Right ventricle myocardium superior (tissue), 1 donor: ENCODE measurements around the gene CPA3. TPM values are rescaled to one million over a fixed set of nuclear protein-coding genes. Genes with fewer than 3 reads are reported as not detected.

Source experiments
- ATAC-seq: fragments of 200-7000 bp; cut with Tn5 transposase; one replicate; pipeline ENCODE4 v1.9.1; 2020; ENCODE audit warnings: mild to moderate bottlenecking; ENCODE audit not compliant: poor library complexity
- DNase-seq: peaks from one replicate; pipeline ENCODE4 v3.0.0-alpha.2; 2020
- intact Hi-C: fragments of 100-400 bp; cut with DNase I; formaldehyde crosslinking; loops from one replicate; pipeline ENCODE4 v1.11.2; 2022
- total RNA-seq: library from RNA; stranded (reverse); fragmentation: NEBNext Ultra II Directional; extraction: Animal tissue kit (Norgen Biotek cat#: 25700); gene quantifications from one replicate; pipeline ENCODE4 v1.2.1, GENCODE V29; 2021
- donor health status: DM: no; HTN: yes; CAD: no; lungs with severe emphysema.

The CPA3 gene
- total RNA-seq, 1 donor from 2014 or later: 2.1 TPM

DNA sequence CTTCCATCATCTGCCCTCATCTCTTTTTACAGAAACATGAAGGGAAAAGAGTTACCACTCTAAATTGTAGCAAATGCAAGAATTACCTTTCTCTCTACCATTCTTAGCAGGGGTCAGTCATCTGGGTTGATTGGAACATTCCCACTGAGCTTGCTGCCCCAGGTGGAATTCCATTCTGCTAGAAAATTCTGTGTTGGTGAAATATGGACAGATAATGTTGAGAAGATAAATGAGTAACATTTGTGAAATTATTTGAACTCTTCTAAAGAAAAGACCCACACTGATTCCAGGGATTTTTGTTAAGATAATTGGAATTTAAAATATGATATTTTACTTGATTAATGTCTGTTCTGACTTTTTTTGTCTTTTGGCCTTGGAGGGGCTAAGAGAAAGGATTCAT lies 11.0 kb upstream of the CPA3 start:
- ATAC-seq (no peak), DNase-seq (no peak)
- intact Hi-C loops: no loop called here

DNA sequence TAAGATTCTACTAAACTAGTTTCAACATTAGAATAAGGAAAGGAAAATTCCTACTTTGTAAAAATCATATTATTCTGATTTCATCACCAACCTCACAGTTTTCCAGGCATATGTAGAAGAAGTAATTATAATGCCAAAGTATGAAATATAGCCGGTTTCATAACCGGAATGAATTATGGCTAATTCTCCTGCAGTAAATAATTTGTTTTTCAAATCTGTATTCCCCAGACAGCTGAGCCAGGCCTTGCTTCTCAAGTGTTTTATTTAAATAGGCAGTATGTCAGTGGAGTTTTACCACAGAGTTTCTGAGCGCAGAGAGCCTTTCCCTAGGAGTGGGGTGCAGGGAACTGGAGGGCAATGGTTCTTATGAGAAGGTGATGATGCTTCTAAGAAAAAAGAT lies 8.7 kb upstream of the CPA3 start:
- DNase-seq (no peak), ATAC-seq (no peak)
- intact Hi-C loops: no loop called here

DNA sequence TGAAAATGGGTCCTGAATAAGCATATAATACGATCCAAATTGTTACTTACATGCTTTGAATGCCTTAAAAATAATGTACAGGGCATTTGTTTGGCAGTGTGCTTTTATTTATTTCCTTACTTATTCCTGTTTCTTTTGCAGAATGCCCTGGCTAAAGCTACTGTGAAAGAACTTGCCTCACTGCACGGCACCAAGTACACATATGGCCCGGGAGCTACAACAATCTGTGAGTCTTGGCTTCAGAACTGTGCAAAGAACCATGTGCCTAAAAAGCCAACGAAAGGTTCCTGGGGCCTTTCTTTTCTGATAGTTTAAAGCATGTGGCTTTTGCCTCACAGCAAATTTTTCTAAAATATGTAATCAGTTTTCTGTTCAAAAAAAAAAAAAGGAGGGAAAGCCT lies 7.8 kb upstream of the CPA3 start:
- intact Hi-C loops: no loop called here
- ATAC-seq (no peak), DNase-seq (no peak)

DNA sequence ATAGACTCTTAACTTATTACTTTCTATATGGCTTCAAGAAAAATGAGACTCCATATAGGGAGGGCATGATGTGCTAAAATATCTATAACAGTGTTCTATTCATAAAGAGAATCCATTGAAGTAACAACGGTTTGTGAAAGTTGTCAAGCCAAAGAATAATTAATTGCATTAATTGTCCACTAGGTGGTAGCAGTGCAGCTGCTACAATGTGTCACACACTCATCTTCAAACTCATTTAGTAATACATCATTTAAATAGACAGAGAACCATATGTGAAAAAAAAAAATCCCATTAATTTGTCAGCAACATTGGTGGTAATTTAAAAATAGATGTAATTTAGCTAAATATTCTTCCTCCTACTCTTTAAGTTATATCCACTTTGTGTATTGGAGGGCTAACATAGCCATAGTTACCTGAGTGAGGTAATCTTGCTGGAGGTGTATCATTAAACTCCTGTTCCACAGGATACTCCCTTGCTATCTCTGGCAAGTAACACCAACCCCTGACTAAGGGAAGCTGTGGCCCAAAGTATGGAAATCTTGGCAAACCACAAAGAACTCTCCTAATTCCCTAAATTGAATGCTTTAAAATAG lies 3.7 kb upstream of the CPA3 start:
- peak; percentile 51 for ATAC-seq
- intact Hi-C loops: loop anchor here (5.0 kb wide), 1 partner anchor 86 kb away; no protein-coding TSS in a partner anchor

DNA sequence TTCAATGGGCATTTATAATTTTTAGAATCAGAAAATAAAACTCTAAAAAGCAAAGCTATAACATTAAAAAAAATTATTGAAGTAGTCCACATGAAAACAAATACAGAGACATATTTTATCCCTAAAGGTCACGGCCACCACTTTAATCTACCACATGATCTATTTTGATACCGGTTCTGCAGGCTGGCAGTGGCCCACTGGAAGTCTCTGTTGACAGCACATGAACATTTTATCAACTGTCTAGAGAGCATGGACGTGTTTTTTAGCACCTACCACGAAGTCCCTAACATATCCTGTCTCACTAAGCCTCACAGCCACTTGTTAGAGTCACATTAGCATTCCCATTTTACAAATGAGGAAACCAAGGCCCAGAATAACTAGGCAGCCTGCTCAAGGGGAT lies 1.8 kb upstream of the CPA3 start:
- DNase-seq (no peak), ATAC-seq (no peak)
- intact Hi-C loops: loop anchor here (5.0 kb wide), 1 partner anchor 84 kb away; no protein-coding TSS in a partner anchor

More for the DNA sequence above, 3.7 kb upstream of the CPA3 start:
- DNase-seq: no peak

DNA sequence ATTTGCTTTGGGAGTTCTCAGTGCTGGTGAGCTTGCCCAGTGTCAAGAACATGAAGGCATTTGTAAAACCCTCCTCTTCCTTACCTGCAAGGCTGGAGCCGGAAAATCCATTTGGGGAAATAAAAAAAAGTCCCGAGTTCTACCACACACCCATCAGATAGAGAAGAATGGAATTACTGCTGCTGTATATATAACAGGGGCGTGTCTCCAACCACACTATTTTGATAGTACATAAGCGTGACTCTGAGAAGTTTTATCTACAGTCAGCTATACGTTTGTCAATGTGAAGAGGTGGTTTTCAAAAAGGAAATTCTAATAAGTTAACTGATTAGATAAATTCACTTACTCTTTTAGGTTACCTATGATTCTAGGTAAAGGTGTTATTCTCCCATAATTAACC lies 1.3 kb upstream of the CPA3 start:
- intact Hi-C loops: loop anchor here (5.0 kb wide), 1 partner anchor 83 kb away; no protein-coding TSS in a partner anchor
- DNase-seq (no peak), ATAC-seq (no peak)

DNA sequence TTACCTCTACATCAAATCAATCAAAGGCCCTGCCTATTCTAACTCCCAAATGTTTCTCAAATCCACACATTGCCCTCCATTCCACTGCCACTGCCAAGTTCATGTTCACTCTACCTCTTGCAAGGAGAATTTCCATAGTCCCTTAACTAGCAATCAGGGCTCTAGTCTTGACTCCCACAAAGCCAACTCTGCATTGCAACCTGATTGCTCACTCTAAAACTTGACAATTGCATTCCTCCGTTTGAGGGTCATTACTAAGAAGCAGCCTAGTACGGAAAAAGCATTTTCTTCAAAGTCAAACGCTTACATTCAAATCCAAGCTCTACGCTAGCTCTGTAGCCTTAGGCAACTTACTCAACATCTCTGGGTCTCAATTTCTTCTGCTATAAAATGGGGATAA lies 1.2 kb downstream of the CPA3 start:
- no peak for ATAC-seq
- intact Hi-C loops: no loop called here
- no peak for DNase-seq

DNA sequence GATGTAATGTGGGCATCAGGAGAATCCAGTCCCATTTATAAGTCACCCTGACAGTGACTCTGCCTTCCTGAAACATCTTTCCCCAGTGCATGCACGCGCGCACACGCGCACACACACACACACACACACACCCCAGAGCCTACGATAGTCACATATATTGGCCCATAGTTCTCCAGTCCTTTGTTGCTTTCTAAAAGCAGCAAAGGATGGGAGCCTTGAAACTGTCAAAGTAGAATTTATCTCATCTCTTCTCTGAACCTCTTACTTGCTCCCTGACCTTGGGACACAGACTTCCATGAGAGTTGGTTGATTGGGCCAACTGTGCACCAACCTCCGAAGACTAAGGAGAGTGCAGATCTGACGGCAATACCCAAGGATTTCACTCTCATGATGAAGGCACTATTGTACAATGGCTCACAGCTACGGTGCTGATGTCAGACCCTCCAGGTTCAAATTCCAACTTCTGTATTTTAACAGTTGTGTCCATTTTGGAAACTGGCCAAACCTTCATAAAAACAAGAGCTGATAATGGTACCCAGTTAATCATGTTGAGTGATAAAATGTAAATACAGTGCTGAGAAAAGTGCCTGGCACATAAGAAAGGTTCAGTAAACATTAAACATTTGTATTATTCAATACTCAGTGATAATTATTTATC lies 8.3 kb downstream of the CPA3 start:
- intact Hi-C loops: no loop called here
- ATAC-seq: no peak

DNA sequence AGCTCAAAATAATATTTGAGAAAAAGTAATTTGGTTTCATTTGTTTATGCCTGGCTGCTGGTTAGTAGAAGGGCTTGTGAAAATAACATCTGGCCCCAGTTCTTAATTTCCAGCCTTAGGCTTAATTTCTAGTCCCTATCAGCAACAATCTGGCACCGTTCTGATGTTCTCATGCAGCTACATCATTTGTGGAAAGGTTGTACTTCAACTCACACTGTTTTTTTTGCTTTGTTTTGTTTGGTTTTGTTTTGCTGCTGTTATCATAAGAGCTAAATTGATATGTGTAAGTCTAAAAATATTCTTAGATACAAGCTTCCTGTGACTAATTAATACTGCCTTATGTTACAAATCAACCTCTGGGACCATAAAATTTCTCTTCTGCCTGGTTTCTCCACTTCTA lies 8.9 kb downstream of the CPA3 start:
- intact Hi-C loops: no loop called here
- DNase-seq (no peak), ATAC-seq (no peak)

More for the DNA sequence above, 8.3 kb downstream of the CPA3 start:
- DNase-seq: no peak

DNA sequence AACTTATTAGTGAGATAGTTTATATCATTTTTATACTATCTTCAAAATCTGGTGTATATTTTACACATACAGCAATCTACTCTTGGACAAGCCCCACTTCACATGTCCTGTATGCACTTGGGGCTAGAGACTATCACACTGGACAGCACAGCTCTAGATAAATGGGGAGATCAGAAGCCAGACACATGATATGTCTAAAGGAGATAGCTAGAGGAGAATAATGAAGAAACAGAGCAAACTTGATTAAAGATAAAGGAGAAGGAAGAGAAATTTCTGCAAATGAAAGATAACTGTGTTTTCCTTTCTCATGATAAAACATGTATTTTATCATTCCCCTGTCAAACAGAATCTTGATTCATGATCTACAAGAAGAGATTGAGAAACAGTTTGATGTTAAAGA lies 13.0 kb downstream of the CPA3 start:
- ATAC-seq (no peak), DNase-seq (no peak)
- intact Hi-C loops: no loop called here

DNA sequence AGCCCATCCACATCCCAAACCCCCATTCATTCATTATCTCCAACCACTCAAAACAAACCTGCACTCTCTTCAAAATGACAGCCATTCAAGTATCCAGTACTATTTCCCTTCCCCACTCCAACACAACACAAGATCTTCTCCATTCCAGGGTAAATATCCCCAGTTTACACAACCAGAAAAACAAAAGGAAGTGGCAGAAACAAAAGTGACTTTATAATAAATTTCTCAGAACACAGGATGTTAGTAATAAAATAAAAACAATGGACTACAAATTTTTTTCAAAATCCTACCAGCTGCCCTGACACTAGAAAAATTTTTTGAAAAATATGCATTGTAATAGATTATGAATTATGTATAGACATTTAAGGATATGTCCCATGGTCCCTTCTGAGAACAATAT lies 14.2 kb downstream of the CPA3 start:
- no peak for ATAC-seq
- no peak for DNase-seq
- intact Hi-C loops: no loop called here

DNA sequence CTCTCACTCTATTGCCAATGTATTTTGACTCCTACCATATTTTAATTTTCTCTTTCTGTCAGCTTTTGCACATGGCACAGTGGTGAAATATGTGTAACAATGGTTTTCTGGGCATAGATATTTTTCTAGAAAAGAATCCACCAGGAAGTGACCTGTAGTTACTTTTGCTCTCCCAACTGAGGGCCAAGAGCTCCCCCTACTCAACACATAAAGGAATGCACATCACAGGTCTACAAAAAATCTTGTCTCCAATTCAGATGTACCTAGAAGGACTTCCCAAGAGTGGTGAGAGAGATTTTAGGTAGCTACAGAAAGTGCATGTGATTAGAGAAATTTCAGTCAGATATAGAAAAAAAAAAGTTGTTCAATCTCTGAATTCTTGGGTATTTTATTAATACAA lies 15.6 kb downstream of the CPA3 start:
- DNase-seq (no peak), ATAC-seq (no peak)
- intact Hi-C loops: no loop called here

DNA sequence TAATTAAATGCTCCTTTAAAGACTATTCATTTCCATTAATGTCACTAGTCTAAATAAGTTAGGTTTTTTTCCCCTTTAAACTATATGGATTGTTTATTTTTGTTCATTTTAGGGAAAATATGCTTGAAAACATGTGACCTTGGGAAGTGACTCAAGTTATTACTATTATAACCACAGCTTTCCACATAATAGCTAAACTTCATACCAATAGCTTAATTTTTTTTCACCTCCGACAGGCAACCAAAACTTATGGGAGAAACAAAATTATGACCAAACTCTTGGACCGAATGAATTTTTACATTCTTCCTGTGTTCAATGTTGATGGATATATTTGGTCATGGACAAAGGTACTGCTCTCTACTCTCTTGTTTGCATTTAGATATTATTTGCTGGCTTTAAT lies 16.2 kb downstream of the CPA3 start:
- intact Hi-C loops: no loop called here
- ATAC-seq: no peak
- no peak for DNase-seq

DNA sequence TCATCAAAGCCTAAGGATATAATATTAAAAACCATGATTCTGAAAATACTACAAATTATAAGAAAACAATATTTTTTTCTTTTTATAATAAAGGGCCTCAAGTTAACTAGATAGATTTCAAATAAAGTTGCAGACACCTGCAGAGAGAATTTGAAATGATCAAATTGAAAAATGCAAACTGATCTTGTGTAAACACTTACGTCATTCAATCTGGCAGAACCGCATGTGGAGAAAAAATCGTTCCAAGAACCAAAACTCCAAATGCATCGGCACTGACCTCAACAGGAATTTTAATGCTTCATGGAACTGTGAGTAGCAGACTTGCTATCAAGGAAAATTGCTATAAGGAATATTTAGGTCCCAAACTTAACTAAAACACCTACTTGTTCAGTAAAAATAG lies 17.2 kb downstream of the CPA3 start:
- ATAC-seq: no peak
- intact Hi-C loops: no loop called here
- DNase-seq: no peak

DNA sequence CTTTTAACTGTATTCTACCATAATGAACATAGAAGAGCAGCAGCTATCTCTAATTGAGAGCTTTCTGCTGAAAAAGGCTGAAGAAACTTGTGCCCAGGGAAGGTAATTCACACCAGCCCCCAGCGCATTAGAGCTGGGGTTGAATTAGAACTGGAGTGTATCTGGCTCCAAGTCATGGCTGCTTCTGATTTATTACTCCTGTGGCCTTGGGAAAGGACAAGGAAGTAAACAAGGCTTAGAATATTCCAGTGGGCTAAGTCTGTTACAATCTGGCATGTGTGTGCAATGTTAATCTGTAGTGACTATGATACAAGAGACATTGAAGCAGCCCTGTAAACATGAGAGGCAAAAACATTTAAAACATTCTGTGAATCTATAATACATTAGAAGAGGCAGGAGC lies 18.1 kb downstream of the CPA3 start:
- ATAC-seq (no peak), DNase-seq (no peak)
- intact Hi-C loops: no loop called here

DNA sequence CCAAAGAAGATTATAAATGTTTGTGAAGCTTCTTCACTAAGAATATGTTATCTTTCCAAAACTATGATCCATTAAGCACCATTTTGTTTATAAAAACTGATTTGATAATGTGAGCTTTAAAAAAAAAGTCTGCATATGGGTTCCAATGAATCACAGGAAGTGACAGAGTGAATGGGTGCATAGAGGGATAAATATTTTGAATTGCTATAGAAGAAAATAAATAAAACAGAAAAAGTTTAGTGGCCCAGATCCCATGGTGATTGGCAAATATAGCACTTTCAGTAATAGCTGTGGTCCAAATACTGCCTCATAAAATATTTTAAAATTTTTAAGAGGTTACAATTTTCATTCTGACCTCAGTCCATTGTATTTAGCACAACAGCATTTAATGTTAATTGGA lies 19.2 kb downstream of the CPA3 start:
- intact Hi-C loops: no loop called here
- ATAC-seq (no peak), DNase-seq (no peak)

DNA sequence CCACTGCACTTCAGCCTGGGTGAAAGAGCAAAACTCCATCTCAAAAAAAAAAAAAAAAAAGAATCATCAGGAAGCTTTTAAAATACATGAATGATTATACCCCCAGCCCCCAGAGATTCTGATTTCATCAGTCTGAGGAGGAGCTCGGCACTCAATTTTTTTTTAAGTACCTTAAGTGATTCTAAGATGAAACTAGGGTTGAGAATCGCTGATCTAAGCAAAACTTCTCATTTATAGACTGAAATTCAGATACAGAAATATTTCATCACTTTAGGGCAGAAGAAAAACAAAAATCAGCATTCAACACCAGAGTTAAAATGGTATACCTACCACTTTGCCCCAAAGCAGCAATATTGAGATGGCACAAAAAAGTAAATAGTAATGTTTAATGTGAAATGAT lies 24.7 kb downstream of the CPA3 start:
- intact Hi-C loops: no loop called here
- no peak for ATAC-seq
- no peak for DNase-seq

DNA sequence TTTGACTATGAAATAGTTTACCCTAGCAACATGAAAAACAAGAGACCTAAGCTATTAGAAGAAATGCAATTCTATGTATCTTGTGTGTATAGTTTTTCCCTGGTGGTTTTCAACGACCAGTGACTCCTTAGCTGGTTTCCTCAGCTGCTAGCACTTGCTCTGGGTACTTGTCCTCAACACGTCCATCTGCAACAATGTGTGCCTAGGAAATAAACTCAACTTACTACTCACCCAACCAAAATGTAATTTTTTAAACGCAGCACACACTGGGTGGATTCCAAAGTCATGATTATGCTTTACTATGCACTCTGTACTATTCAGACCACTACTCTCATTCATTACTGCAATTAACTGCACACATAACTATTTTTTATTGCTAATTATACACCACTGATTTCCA lies 31.0 kb downstream of the CPA3 start:
- intact Hi-C loops: no loop called here
- DNase-seq: no peak
- no peak for ATAC-seq

DNA sequence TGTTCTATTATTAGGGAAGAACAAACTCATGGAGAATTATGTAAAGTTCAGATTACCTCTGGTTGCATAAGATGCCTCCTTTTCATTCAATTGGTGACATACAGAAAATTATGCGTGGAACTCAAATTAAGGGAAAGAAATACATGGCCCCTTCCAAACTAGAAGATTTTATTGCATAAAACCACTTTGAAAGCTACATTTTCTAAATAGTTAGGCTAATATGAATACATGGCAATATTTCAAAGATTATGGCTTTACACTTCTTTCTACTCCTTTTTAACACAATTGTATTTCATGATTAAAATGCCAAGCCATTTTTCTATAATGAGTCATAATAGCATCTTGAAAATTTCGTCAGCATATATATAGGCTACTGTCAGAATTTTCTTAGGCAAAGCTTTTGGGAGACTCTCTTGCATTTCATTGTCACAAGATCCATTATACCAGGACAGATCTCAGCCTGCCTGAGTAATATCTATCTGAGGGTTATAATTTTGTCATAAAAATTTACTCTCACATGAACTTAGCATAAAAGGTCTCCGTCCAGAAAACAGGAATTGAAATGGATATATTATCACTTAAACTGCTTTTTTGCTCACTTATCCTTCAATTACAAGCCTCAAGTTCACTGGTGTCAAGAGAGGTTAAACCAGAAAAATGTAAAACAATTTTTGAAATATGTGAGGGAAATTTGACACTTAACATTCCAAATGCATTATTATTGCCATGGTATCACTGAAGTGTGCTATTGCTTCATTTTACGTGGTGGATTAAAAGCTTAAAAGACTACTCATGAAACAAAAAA lies 37.1 kb downstream of the CPA3 start:
- no peak for DNase-seq
- intact Hi-C loops: no loop called here
- no peak for ATAC-seq

DNA sequence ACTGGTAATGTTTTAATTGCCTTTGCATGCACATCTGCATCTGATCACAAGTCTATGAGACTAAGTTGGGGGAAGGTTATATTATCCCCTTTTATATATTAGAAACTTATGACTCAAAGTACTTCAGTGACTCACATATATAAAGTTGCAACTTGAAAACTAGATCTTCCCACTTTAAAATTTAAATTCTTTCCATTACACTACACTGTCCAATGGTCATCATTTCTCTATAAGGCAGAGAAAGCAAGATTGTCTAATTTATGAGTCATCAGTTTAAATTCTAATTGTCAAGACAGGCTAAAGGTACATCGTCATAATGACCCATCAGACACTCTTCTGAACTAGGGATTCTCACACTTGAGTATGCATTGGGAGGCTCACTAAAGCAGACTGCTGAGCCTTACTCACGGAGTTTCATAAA lies 37.9 kb downstream of the CPA3 start:
- intact Hi-C loops: no loop called here

More for the DNA sequence above, 37.9 kb downstream of the CPA3 start:
- ATAC-seq (no peak), DNase-seq (no peak)
